ENCODE results near the gene ZNF865. TPM values are rescaled to one million over a fixed set of nuclear protein-coding genes. Genes with fewer than 3 reads are reported as not detected.

ZNF865 gene
- total RNA-seq, result 10 to 100 TPM in 5 of 7 donors, 1 to 10 TPM in 2; 4.0 to 20.9 (median 17.6) TPM
- polyA plus RNA-seq, result 10 to 100 TPM in 1 of 2 donors, under 1 TPM in 1; 0.42 to 10.5 TPM
- long read RNA-seq, donor 1, partial matches to known transcripts, result 0 of 10 reads
- long read RNA-seq, donor 1, other reads (novel, unspliced or antisense), result 10 of 10 reads
- long read RNA-seq, donor 2, full-length matches to known transcripts, result 2 of 2 reads
- long read RNA-seq, donor 2, partial matches to known transcripts, result 0 of 2 reads
- long read RNA-seq, donor 2, other reads (novel, unspliced or antisense), result 0 of 2 reads
- long read RNA-seq, donor 3, partial matches to known transcripts, result 0 of 28 reads
- long read RNA-seq, donor 3, other reads (novel, unspliced or antisense), result 28 of 28 reads

DNA sequence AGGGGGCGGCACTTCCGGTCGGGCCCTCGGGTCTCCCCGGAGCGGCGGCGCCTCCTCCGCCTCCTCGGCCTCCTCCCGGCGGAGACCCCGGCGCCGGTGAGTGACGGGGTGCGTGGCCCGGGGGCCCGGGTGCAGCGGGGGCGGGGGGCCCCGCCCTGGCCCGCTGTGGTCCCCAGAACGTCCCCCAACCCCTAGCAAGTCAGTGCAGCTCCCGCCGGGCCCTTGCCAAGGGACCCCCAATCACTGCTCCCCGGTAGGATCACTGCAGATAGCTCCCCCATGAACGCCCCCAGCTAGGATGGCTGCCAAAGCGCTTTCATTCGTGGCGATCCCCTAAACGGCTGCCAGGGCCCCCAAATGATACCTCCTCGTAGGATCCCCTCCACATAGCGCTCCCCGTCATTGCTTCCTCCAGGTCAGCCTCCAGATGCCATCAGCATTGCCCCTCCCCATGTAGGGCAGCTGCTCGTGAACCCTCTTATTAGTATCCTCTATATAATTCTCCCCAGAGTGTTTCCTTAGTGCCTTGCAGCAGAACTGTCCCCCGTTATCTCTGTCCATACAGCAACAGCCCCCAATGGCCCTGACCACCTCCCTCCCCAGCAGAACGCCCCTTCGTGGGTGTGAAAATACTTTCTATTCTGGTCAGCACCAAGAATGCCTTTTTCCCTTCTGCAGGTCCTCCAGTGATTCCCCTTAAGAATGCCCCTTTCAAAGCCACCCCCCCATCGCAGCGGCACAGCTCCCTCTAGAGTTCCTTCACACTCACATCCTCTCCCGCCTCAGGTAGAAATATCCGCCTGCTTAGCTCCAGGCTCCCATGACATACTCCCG is at the start of gene ZNF865:
TSS of gene ZNF865 (plus strand) at position 11 of the 834 bp plus-strand sequence. CDS start 7,972 bp downstream, outside the sequence.
- WGBS, 3 donors, result 0 to 1% (median 1%) methylated on average over 20 to 44 of the region's 44 CpGs
- Histone ChIP-seq H3K27me3 (no peaks in the 10 kb centered on the region), H3K4me3 (peak within 1 kb of the TSS; percentile 73), H3K36me3 (no peaks in the 10 kb centered on the region), H3K27ac (peak within 1 kb of the TSS; percentile 89 to 91), H3K4me1 (ENCODE audit: insufficient read depth) (peaks cover 6% of the 10 kb centered on the region), H3K9me3 (no peaks in the 10 kb centered on the region)
- peak; percentile 67 to 85 (median 81) for DNase-seq
- TF ChIP-seq, protein P1, sequence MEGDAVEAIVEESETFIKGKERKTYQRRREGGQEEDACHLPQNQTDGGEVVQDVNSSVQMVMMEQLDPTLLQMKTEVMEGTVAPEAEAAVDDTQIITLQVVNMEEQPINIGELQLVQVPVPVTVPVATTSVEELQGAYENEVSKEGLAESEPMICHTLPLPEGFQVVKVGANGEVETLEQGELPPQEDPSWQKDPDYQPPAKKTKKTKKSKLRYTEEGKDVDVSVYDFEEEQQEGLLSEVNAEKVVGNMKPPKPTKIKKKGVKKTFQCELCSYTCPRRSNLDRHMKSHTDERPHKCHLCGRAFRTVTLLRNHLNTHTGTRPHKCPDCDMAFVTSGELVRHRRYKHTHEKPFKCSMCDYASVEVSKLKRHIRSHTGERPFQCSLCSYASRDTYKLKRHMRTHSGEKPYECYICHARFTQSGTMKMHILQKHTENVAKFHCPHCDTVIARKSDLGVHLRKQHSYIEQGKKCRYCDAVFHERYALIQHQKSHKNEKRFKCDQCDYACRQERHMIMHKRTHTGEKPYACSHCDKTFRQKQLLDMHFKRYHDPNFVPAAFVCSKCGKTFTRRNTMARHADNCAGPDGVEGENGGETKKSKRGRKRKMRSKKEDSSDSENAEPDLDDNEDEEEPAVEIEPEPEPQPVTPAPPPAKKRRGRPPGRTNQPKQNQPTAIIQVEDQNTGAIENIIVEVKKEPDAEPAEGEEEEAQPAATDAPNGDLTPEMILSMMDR (IDR thresholded peaks at IDR 0.05), result peak in 2 of 3 donors; percentile 60 to 61
- no peak for TF ChIP-seq POLR2A (IDR thresholded peaks at IDR 0.05)
- intact Hi-C loops (cut with DNase I), result loop anchor here (2.0 to 5.0 kb wide), 2 partner anchors 89 kb away; no protein-coding TSS in a partner anchor

DNA sequence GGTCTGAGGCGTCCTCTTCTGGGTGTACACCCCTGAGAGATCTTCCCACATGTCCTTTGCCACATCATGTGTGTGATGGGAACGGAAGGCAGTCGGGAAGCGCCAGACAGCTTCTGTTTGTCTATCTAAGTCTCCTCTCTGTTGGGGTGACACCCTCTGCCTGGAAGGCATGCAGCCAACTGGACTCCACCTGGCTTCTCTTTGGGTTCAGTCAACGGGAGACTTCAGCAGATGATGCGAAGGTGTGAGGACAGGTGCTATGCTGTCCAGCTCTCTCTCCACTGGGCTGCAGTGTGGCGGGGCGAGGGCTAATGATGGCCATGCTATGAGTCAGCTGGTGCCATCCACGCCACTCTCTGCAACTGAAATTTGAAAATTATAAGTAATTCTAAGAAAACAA is 45.8 kb upstream of the ZNF865 start:
- H3K9me3 ChIP-seq, result no peaks in the 10 kb centered on the region
- no peaks in the 10 kb centered on the region for H3K36me3 ChIP-seq
- no peak for DNase-seq
- 76 to 81% (median 77%) methylated on average over 9 of the region's 9 CpGs for WGBS, 3 donors
- H3K4me3 ChIP-seq, result no peak overlapping the region
- intact Hi-C loops (cut with DNase I), result loop anchor here in 1 of 4 donors (5.0 kb wide), 1 partner anchor 1487 kb away; no protein-coding TSS in a partner anchor
- H3K27me3 ChIP-seq, result no peaks in the 10 kb centered on the region
- TF ChIP-seq POLR2A (IDR thresholded peaks at IDR 0.05) (no peak), EP300 (IDR thresholded peaks at IDR 0.05) (no peak)
- TF ChIP-seq, protein P1 (IDR thresholded peaks at IDR 0.05), result no peak
- no peaks in the 10 kb centered on the region for H3K4me1 ChIP-seq (ENCODE audit: insufficient read depth)
- H3K27ac ChIP-seq, result no peak overlapping the region

GRCh38 chr19:55563261-55563690 is 42.2 kb upstream of the ZNF865 start:
- TF ChIP-seq EP300 (IDR thresholded peaks at IDR 0.05), result no peak
- WGBS, 3 donors, result 29 to 36% (median 36%) methylated on average over 12 of the region's 12 CpGs
- H3K27me3 ChIP-seq, result no peaks in the 10 kb centered on the region
- no peak overlapping the region for H3K27ac ChIP-seq
- DNase-seq, result no peak
- H3K4me1 ChIP-seq (ENCODE audit: insufficient read depth), result no peaks in the 10 kb centered on the region
- no peak overlapping the region for H3K4me3 ChIP-seq
- no peaks in the 10 kb centered on the region for H3K9me3 ChIP-seq
- H3K36me3 ChIP-seq, result no peaks in the 10 kb centered on the region
- intact Hi-C loops (cut with DNase I), result loop anchor here in 1 of 4 donors (5.0 kb wide), 1 partner anchor 1491 kb away; no protein-coding TSS in a partner anchor

GRCh38 chr19:55566823-55567222 is 38.6 kb upstream of the ZNF865 start:
- intact Hi-C loops (cut with DNase I), result loop anchor here in 1 of 4 donors (5.0 kb wide), 1 partner anchor 40 kb away; no protein-coding TSS in a partner anchor
- TF ChIP-seq POLR2A (IDR thresholded peaks at IDR 0.05), result no peak
- TF ChIP-seq, protein P1 (IDR thresholded peaks at IDR 0.05), result no peak
- no peak for TF ChIP-seq EP300 (IDR thresholded peaks at IDR 0.05)
- 26 to 43% (median 36%) methylated on average over 9 of the region's 9 CpGs for WGBS, 3 donors

More at GRCh38 chr19:55566823-55567222, 38.6 kb upstream of the ZNF865 start:
- Histone ChIP-seq H3K4me3 (no peak overlapping the region), H3K9me3 (no peaks in the 10 kb centered on the region), H3K27ac (no peak overlapping the region), H3K4me1 (ENCODE audit: insufficient read depth) (no peaks in the 10 kb centered on the region), H3K36me3 (no peaks in the 10 kb centered on the region), H3K27me3 (no peaks in the 10 kb centered on the region)
- no peak for DNase-seq

Measured in ovary (tissue), 10 donors.